Suprapubic skin (tissue), 4 donors: ENCODE data around the gene TIMM50. TPM values are rescaled to one million over a fixed set of nuclear protein-coding genes. Genes with fewer than 3 reads are reported as not detected.

Experiments
- DNase-seq, 2 donors: peaks; one replicate each; pipeline ENCODE4 v3.0.0-alpha.2; 2019; ENCODE audit warnings: low spot score in 2 of 2
- H3K27ac ChIP-seq: fragments of 200-600 bp; sonication (generic); one replicate; pipeline ENCODE4 v1.5.1; 2019
- H3K27me3 ChIP-seq: fragments of 200-600 bp; sonication (generic); one replicate; pipeline ENCODE4 v1.5.1; 2019
- H3K36me3 ChIP-seq: fragments of 200-600 bp; sonication (generic); one replicate; pipeline ENCODE4 v1.5.1; 2019
- H3K4me1 ChIP-seq: fragments of 200-600 bp; sonication (generic); one replicate; pipeline ENCODE4 v1.5.1; 2019
- H3K4me3 ChIP-seq: fragments of 200-600 bp; sonication (generic); one replicate; pipeline ENCODE4 v1.5.1; 2019; ENCODE audit warnings: mild to moderate bottlenecking
- H3K9me3 ChIP-seq: fragments of 200-600 bp; sonication (generic); one replicate; pipeline ENCODE4 v1.5.1; 2019
- EP300 ChIP-seq: sonication (generic); formaldehyde crosslinking; IDR thresholded peaks from one replicate; pipeline ENCODE4 v1.6.1; 2017; ENCODE audit warnings: antibody characterized with exemption
- POLR2A ChIP-seq, 2 donors: fragments of 450-650 bp; IDR thresholded peaks; one replicate each; pipeline ENCODE4 v1.6.1; 2017; ENCODE audit warnings: antibody characterized with exemption in 2 of 2, mild to moderate bottlenecking in 2 of 2, moderate library complexity in 2 of 2
- POLR2AphosphoS5 ChIP-seq, 3 donors: sonication (generic); formaldehyde crosslinking; IDR thresholded peaks; one replicate each; pipeline ENCODE4 v1.6.1; 2017; ENCODE audit warnings: antibody characterized with exemption in 3 of 3
- WGBS: methylation state at CpG from one replicate; pipeline ENCODE4 v1.1.5; 2018; 5-methylcytosine and 5-hydroxymethylcytosine counted together
- total RNA-seq, 4 donors: library from RNA; depleted of rRNA; stranded (reverse); fragments of >200 nt; gene quantifications; one replicate each; pipeline ENCODE4 v1.1.0, GENCODE V29; 2016
- TF ChIP-seq, protein P1 (sequence below), 2 donors: fragments of 200-600 bp in 1 of 2; fragments of 450-650 bp in 1 of 2; sonication (generic) in 1 of 2; IDR thresholded peaks; one replicate each; pipeline ENCODE4 v1.5.1; 2016 to 2019; ENCODE audit warnings: antibody characterized with exemption in 2 of 2, mild to moderate bottlenecking in 1 of 2, moderate library complexity in 1 of 2

TIMM50 gene
- total RNA-seq, 4 donors from 2014 or later = 44.9 to 57.9 (median 50.6) TPM

DNA sequence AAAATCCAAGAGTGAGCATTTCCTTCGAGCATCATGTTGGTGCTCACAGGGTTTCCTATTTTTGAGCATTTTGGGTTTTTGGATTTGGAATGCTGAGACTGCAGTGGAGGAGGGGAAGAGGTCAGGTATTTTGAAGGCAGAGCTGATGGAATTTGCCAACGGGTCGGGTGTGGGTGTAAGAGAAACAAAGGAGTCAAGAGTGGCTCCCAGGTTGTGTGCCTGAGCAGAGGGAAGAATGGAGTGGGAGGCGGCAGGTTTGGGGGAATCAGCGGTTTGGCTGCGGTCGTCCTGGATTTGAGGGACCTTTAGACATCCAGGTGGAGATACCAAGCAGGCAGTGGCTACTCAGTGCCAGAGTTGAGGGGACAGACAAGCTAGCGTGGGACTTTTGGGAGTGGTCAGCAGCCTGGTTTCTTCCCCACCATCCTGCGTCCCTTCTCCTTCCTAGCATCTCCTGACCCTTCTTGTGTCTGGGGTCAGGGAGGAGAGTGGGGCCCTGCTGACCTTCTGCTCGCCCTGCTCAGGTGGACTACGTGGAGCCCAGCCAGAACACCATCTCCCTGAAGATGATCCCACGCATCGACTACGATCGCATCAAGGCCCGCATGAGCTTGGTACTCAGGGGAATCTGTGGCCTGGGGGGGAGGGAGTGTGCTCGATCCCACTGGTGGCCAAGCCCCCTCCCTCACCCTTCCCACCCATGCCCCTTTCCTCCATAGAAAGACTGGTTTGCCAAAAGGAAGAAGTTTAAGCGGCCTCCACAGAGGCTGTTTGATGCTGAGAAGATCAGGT lies 14.5 kb upstream of the TIMM50 start:
- WGBS = 92% methylated on average over 18 of the region's 18 CpGs
- Histone ChIP-seq H3K36me3 (peaks cover 90% of the 10 kb centered on the region), H3K27me3 (no peaks in the 10 kb centered on the region), H3K4me3 (no peak overlapping the region), H3K4me1 (no peaks in the 10 kb centered on the region), H3K9me3 (no peaks in the 10 kb centered on the region), H3K27ac (no peak overlapping the region)
- TF ChIP-seq POLR2AphosphoS5 (IDR thresholded peaks at IDR 0.05) (no peak), EP300 (no peak), POLR2A (IDR thresholded peaks at IDR 0.05) (no peak)
- TF ChIP-seq, protein P1, sequence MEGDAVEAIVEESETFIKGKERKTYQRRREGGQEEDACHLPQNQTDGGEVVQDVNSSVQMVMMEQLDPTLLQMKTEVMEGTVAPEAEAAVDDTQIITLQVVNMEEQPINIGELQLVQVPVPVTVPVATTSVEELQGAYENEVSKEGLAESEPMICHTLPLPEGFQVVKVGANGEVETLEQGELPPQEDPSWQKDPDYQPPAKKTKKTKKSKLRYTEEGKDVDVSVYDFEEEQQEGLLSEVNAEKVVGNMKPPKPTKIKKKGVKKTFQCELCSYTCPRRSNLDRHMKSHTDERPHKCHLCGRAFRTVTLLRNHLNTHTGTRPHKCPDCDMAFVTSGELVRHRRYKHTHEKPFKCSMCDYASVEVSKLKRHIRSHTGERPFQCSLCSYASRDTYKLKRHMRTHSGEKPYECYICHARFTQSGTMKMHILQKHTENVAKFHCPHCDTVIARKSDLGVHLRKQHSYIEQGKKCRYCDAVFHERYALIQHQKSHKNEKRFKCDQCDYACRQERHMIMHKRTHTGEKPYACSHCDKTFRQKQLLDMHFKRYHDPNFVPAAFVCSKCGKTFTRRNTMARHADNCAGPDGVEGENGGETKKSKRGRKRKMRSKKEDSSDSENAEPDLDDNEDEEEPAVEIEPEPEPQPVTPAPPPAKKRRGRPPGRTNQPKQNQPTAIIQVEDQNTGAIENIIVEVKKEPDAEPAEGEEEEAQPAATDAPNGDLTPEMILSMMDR (IDR thresholded peaks at IDR 0.05) = no peak
- no peak for DNase-seq

DNA sequence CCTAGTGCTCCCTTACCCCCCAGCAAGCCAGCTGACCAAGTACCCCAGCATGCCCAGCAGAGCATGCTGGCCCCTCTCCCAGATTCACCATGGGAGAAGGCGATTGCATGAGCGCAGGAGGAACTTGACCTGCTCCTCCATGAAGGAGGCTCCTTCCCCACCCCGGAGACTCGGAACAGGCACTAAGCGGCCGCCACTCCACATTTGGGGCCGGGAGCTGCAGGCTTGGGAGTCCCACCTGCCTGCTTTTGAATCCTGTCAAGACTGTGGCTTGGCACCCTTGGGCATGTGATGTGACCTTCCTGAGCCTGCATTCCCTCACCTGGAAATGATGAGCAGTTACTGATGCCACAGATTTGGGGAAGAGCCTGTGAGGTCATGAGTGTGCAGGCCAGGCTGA lies 12.7 kb upstream of the TIMM50 start:
- Histone ChIP-seq H3K27ac (no peak overlapping the region), H3K9me3 (no peaks in the 10 kb centered on the region), H3K27me3 (no peaks in the 10 kb centered on the region), H3K4me1 (no peaks in the 10 kb centered on the region), H3K4me3 (no peak overlapping the region), H3K36me3 (peaks cover 97% of the 10 kb centered on the region)
- DNase-seq = no peak
- TF ChIP-seq, protein P1 (IDR thresholded peaks at IDR 0.05) = no peak
- TF ChIP-seq POLR2AphosphoS5 (IDR thresholded peaks at IDR 0.05) = no peak
- no peak for TF ChIP-seq EP300
- TF ChIP-seq POLR2A (IDR thresholded peaks at IDR 0.05) = no peak
- 91% methylated on average over 7 of the region's 7 CpGs for WGBS

DNA sequence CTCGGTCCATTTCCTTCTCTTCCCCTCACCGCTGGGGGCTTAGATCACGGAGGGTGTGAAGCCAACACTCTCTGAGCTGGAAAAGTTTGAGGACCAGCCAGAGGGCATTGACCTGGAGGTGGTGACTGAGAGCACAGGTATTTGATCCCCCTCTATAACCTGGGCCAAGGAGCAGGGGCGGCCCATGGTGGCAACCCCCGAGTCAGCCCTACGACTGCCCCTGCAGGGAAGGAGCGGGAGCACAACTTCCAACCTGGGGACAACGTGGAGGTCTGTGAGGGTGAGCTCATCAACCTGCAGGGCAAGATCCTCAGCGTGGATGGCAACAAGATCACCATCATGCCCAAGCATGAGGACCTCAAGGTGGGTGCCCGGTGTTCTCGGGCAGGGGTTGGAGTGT lies 11.6 kb upstream of the TIMM50 start:
- Histone ChIP-seq H3K36me3 (peaks cover 100% of the 10 kb centered on the region), H3K4me1 (no peaks in the 10 kb centered on the region), H3K9me3 (no peaks in the 10 kb centered on the region), H3K27me3 (no peaks in the 10 kb centered on the region), H3K4me3 (no peak overlapping the region), H3K27ac (no peak overlapping the region)
- WGBS = 89% methylated on average over 7 of the region's 11 CpGs
- no peak for DNase-seq
- TF ChIP-seq, protein P1 (IDR thresholded peaks at IDR 0.05) = no peak
- TF ChIP-seq EP300 (no peak), POLR2A (IDR thresholded peaks at IDR 0.05) (no peak), POLR2AphosphoS5 (IDR thresholded peaks at IDR 0.05) (no peak)

DNA sequence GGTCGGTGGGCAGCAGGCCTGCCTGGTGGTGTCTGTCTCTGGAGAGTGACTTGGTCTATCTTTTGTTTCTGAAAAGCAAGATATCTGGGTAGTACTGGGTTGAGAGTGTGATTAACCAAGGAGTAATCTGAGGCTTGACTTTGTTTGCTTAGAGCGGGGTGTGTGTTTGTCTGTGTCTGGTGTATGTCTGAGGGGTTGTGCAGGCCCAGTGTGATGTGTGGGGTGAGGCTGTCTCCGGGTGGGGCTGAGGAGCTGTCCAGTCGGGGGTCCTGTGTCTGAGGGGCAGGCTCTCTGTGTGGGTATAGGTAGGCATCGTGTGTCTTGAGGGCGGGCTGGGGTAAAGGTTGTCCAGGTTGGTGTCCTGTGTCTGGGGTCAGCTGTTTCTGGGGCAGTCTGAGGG lies 11.1 kb upstream of the TIMM50 start:
- 94% methylated on average over 6 of the region's 6 CpGs for WGBS
- no peak overlapping the region for H3K27ac ChIP-seq
- DNase-seq = no peak
- H3K9me3 ChIP-seq = no peaks in the 10 kb centered on the region
- TF ChIP-seq EP300 (no peak), POLR2A (IDR thresholded peaks at IDR 0.05) (no peak), POLR2AphosphoS5 (IDR thresholded peaks at IDR 0.05) (no peak)
- TF ChIP-seq, protein P1 (IDR thresholded peaks at IDR 0.05) = no peak
- H3K36me3 ChIP-seq = peaks cover 100% of the 10 kb centered on the region
- H3K27me3 ChIP-seq = no peaks in the 10 kb centered on the region
- no peak overlapping the region for H3K4me3 ChIP-seq
- no peaks in the 10 kb centered on the region for H3K4me1 ChIP-seq

DNA sequence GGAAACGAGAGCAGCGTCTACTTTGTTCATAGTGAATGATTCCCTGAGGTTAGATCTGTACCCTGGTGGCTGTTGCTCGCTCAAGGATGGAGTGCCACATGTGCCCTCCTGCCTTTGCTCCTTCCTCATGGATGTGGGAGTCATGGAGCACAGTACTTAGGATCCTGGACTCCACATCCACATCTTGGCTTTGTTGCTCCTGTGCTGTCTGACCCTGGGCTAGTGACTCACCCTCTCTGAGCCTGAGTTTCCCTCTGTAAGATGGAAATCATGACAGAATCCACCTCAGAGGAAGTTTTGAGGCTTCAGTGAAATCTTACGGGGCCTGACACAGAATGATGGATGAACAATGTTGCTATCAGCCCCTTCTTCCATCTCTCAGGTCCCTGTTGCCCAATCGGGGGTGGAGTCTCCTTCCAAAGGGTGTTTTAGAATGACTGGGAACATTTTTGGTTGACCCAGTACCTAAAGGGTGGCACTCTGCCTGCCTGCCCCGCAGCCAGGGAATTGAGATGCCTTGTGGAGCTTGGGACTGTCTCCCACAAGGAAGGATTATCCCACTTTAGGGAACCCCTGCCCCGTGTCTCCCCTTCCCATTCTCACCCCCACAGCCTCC lies 9.8 kb upstream of the TIMM50 start:
- Histone ChIP-seq H3K36me3 (peaks cover 98% of the 10 kb centered on the region), H3K27ac (no peak overlapping the region), H3K4me3 (no peak overlapping the region), H3K9me3 (no peaks in the 10 kb centered on the region), H3K27me3 (no peaks in the 10 kb centered on the region), H3K4me1 (no peaks in the 10 kb centered on the region)
- no peak for TF ChIP-seq POLR2A (IDR thresholded peaks at IDR 0.05)
- no peak for TF ChIP-seq POLR2AphosphoS5 (IDR thresholded peaks at IDR 0.05)
- TF ChIP-seq EP300 = no peak
- TF ChIP-seq, protein P1 (IDR thresholded peaks at IDR 0.05) = no peak
- 83% methylated on average over 6 of the region's 7 CpGs for WGBS
- DNase-seq = no peak
